Measurements from ENCODE around the gene SLC19A2.
"Not testable (repeated sequence)": the region's sequence is repeated elsewhere in the genome, so short reads cannot be mapped to it uniquely, and the experiment has no call there.

Gene SLC19A2

DNA sequence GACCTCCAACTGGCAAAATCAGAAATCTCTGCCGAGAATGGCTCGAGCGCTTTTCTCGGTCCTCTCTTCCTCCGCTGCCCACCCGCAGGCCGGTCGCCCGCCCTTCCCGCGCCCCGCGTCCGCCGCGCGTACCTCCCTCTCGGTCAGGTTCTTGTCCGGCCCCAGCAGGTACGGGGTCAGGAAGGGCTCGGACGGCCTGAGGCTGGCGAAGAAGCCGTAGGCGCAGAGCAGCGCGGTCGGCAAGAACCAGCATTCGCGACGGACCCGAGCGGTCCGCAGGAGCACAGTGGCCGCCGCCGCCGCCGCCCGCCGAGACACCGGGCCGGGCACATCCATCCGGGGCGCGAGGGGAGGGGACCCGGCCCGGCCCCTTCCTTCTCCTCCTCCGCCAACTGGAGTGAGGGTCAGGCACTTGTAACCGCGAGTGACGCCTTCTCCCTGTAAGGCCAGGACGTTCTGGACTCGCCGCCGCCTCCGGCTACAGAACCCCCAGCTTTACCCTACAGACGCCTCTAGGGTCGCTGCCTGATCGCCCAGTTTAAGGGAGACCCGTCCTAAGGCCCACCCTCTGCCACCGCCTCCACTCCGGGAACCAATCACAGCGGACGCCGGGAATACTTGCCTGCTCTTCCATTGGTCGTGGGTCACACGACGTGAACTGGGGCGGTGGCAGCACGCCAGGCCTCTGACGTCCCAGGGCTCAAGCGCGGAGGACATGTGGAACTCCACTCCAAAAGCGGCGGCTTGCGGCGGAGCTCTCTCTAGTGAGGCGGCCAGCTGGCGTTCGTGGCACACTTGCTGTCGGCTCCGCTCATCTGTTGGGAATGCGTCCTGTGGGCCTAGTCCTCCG is at the start of gene SLC19A2:
Gene SLC19A2, minus strand, starts transcription at position 514 of the 850 bp plus-strand sequence. Its CDS starts 178 bp downstream, at position 336.
- peak; percentile 94 for DNase-seq

DNA sequence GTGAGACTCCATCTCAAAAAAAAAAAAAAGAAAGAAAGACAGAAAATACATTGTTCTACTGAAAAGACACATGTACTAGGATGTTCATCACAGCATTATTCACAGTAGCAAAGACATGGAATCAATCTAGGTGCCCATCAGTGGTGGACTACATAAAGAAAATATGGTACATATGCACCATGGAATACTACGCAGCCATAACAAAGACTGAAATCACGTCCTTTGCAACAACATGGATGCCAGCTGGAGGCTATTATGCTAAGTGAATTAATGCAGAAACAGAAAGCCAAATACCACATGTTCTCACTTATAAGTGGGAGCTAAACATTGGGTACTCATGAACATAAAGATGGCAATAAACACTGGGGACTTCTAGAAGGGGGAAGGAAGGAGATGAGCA is 48.9 kb upstream of the SLC19A2 start:
- no peak for DNase-seq

DNA sequence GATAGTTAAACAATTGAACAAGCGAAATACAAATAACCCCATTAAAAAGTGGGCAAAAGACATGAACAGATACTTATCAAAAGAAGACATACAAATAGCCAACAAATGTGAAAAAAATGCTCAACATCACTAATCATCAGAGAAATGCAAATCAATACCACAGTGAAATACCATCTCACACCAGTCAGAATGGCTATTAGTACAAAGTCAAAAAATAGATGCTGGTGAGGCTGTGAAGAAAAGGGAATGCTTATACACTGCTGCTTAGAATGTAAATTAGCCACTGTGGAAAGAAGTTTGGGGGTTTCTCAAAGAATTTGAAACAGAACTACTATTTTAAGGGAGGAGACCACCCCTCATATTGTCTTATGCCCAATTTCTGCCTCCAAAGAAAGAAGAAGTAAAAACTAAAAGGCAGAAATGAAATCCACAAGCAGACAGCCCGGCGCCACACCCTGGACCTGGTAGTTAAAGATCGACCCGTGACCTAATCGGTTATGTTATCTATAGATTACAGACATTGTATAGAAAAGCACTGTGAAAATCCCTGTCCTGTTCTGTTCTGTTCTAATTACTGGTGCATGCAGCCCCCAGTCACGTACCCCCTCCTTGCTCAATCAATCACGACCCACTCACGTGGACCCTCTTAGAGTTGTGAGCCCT is 47.9 kb upstream of the SLC19A2 start:
- DNase-seq, result not testable (repeated sequence)

DNA sequence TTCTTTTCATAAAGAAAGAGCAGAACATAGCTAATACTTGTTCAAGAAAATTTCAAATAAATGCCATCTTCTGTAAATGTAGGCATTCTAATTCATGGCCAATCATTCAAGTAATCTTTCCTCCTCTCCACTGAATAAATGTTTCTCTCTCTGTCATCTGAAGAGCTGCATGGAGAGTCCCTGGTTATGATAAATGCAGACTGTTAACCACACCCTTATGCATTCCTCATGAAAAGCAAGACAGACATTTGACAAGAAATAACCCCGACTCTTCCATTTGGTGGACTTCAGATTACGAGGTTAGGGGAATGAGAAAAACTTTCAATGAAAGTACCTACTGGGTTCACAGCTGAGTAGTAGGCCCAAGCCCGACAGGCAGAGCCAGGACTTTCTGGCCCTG is 44.7 kb upstream of the SLC19A2 start:
- DNase-seq, result no peak

DNA sequence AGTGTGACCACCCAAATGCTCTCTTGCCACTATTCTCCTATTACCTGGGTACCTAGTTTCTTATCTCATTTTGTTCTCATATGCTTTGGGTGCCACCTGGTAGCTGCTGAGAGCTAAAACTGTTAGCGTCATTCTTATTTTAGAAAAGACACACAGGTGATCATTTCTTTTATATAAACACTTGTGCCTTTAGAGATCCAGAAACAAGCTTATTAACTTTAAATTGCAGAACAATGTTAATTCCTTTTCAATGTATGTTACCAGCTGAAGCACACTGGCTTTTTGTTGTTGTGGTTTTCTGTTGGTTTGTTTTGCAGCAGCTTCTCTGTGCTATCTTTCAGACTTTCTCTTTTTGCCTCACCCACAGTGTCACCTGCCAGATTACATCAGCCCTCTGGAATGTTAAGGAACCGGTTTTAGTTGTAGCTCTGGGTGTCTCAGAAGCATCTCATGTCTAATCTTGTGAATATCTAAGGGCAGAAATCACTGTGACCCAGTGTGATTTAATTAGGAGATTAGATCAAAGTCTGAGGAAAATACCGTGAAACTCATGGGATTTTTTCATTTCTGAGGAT is 43.4 kb upstream of the SLC19A2 start:
- DNase-seq, result peak; percentile 35

DNA sequence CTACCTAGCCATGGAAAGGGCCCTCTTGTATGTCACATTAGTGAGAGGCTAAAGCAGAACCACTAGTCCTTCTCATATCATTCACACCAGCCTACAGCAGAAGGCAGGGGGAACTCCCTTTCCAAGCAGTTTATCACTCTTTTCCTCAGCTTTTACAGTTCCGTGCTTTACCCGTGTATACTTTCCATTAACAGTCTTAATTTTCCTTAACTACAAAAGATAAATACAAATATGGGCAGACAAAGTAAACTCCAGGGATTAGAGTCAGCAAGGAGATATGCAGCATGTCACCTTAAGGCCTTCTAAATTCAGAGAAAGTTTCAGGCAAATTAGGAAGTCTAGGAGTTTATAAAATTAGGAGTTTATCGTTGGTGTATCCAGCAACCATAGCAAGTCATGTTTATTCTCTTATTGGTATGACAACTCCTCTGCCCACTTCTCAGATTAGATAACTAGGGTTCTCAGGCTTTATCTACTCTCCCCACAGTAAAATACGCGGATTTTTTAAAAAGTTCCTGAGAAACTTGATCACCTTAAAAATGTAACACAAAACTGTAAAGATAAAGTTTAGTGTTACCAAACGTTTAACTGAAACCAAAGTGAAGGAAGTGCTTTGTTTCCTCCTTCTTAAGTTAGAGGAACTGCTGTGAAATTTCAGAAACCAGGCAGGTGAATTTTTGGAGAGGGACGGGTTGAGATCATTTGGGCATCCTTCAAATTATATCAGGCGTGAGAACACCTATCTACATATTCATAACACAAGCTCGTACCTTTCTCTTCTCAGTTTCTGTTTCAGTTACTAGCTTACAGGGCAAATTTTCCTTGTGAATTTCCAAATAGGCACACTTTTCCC is 42.7 kb upstream of the SLC19A2 start:
- no peak for DNase-seq

DNA sequence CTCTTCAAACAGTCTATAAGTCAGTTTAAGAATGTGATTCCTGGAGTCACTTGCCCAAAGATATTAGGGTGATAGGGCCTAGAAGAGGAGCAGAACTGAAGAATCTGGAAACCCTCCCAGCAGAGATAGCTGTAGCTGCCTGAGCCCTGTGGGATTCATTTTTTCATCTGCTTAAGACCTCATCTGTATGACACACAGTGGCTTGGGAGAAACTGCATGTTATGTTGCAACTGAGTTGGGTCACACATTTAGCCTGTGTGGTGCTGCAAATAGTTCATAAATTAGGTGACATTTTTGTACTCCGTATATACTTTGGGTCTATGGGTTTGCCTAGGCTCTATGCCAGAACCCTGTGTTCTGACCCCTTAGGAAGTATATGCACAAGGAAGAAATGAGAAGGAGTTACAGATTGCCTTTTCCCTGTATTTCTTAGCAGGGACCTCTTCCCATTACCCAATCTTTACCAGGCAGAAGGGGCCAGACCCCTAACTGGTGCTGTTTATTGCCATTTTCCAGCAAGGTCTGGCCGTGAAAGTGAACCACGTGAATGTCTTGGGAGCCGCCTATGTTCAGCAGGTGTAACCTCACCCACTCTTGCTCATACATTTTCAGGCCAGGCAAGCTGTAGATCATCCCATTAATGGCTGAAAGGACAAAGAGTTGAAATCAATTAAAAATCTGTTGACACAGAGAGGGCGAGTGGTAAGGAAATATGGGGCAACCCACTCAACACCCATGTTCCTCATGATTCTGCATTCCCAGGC is 41.9 kb upstream of the SLC19A2 start:
- no peak for DNase-seq

- no peak for DNase-seq
Measured at GRCh38 chr1:169527001-169527400, 41.3 kb upstream of the SLC19A2 start.

GRCh38 chr1:169526120-169526832 is 40.5 kb upstream of the SLC19A2 start:
- DNase-seq, result no peak

GRCh38 chr1:169525391-169525790 is 39.6 kb upstream of the SLC19A2 start:
- no peak for DNase-seq

DNA sequence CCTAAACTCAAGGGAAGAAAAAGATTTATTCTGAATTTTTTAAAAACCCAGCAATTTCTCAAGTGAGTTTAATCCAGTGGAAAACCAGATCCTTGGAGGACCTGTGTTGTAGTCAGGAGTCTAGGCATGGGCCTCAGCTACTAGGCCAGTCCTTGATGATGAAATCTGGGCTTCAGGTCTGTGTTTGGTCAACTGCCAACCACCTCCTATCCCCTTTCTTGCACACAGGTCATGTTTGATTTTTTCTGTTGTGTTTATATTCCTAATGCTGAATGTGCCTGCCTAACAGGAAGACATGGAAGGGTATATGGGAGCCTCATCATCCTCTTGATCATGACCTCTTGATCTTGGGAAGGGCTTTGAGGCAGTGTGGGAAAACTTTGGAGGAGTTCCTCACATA is 38.2 kb upstream of the SLC19A2 start:
- DNase-seq, result no peak

- DNase-seq, result no peak
Measured at GRCh38 chr1:169521226-169521625, 35.5 kb upstream of the SLC19A2 start.

GRCh38 chr1:169517558-169518186 is 31.9 kb upstream of the SLC19A2 start:
- DNase-seq, result no peak

DNA sequence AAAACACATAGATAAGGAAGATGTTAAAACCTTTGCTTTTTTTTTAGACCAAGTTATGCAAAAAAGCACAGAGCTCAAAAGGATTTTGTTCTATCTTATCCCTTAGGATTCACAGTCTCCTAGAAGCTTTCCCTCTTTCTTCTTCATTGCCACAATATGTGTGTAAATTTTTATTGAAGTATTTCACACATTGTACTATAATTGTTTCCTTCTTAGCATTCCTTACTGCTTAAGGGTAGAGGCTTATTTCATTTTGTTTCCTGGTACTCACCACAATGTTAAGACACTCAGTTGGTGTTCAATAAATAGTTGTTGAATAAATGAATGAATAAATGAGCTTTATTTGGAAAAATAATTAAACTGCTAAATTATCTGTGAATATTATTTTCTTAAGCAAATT is 29.9 kb upstream of the SLC19A2 start:
- no peak for DNase-seq

GRCh38 chr1:169514566-169515270 is 29.0 kb upstream of the SLC19A2 start:
- DNase-seq, result no peak

DNA sequence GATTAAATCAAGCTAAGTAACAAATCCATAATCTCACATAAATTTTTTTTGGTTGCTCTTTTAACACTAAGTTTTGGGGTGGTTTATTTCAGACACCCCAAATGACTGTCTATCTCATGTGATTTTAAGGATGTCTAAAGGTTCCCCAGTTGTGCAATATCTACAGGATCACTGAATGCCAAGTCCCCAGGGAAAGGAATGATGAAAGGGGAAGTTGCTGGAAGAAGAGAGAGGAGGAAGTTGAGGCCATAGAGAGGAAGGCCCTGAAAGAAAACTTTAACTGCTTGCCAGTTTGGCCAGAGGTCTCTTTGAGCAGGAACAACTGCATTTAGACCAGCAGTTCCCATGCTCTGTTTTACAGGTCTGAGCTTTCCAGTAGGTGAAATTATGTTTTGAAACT is 27.5 kb upstream of the SLC19A2 start:
- DNase-seq, result no peak

GRCh38 chr1:169511316-169512005 is 25.7 kb upstream of the SLC19A2 start:
- DNase-seq, result no peak

GRCh38 chr1:169510060-169510459 is 24.3 kb upstream of the SLC19A2 start:
- no peak for DNase-seq

DNA sequence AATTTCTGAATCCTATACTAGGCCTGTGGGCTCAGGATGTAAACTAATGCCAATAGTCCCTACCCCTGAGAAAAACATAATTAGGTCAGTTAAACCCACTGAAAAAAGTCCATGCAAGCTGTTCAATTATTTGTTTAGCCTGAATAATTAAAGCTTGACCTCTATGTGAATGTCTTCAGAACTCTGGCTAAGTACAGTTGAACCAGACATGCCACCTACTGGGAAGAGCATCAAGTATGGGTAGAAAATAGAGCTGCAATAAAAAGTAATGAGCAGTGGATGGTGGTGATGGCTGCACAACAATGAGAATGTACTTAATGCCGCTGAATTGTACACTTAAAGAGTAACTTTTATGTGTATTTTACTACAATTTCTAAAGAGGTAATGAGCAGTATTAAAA is 23.6 kb upstream of the SLC19A2 start:
- DNase-seq, result peak; percentile 63

Measured in NCI-H1417 treated with DMSO at 0.1 percent for 48 hours (cell line).